Lower leg skin (tissue), 4 donors: ENCODE results near the gene NPHP3. TPM values are rescaled to one million over a fixed set of nuclear protein-coding genes. Genes with fewer than 3 reads are reported as not detected.

Source experiments
- DNase-seq, 2 donors: peaks; one replicate each; pipeline ENCODE4 v3.0.0-alpha.2; 2019; ENCODE audit warnings: low spot score in 2 of 2
- H3K4me3 ChIP-seq: fragments of 200-600 bp; sonication (generic); 2 replicates; pipeline ENCODE4 v1.5.1; 2017; ENCODE audit warnings: mild to moderate bottlenecking, low read depth; ENCODE audit not compliant: poor library complexity, severe bottlenecking
- POLR2A ChIP-seq, 2 donors: fragments of 450-650 bp; IDR thresholded peaks; one replicate each; pipeline ENCODE4 v1.6.1; 2016 to 2017; ENCODE audit warnings: antibody characterized with exemption in 2 of 2, mild to moderate bottlenecking in 1 of 2, moderate library complexity in 1 of 2
- WGBS, 2 donors: methylation state at CpG; one replicate each; pipeline ENCODE4 v1.1.5; 2018; 5-methylcytosine and 5-hydroxymethylcytosine counted together
- intact Hi-C: fragments of 100-400 bp; cut with DNase I; formaldehyde crosslinking; loops from one replicate; pipeline ENCODE4 v1.15.0; 2023; ENCODE audit warnings: low total_unique reads
- total RNA-seq, 4 donors: library from RNA; depleted of rRNA; stranded (reverse); fragments of >200 nt; gene quantifications; one replicate each; pipeline ENCODE4 v1.1.0, GENCODE V29; 2016
- TF ChIP-seq, protein P1 (sequence below), 3 donors: fragments of 450-650 bp; IDR thresholded peaks; one replicate each; pipeline ENCODE4 v1.5.1; 2016; ENCODE audit warnings: antibody characterized with exemption in 3 of 3, mild to moderate bottlenecking in 3 of 3, moderate library complexity in 2 of 3

Gene NPHP3
- total RNA-seq, 4 donors from 2014 or later = 16.3 to 37.1 (median 30.2) TPM

DNA sequence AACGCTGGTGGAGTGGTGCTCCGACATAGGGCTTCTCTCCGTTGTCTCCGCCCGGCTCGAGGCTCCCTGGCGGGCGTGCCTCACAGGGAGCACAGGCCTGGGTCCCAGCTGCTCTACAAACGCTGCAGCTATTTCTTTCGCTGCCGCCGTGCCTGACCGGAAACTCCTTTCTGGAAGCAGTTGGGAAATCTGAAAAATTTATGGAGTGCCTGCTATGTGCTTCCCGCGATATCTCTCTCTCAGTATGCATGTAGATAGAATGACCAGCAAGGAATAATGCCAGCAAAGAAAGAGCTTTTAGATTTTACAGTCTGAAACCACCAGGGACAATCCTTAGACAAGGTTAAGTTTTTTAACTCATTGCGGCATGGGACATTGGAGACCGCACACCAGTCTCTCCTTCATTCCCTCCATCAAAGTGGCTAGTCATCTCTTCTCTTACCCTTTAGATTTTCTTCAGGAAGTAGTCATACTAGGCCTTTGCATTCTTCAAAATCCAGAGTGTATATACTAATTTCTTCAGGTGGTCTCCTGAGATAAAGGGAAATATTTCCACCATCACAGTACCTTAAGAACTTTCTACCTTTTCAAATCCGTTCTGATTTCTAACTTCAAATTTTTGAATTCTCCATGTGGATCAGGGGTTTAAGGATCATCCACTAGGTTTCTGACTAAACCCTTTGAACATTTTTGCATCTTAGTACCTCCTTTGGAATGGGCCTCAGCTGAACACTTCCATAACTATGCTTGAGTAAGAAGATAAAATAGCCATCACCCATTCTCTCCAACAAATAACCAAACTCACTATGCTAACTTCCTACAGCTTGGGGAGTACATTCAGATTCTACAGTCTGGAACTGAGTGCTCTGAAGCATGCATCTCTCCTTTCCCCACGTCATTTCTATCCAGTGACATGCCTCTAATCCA lies 1.1 kb upstream of the NPHP3 start:
- WGBS, 2 donors = 11 to 14% methylated on average over 19 of the region's 19 CpGs
- DNase-seq = no peak
- intact Hi-C loops = no loop called here
- TF ChIP-seq, protein P1, sequence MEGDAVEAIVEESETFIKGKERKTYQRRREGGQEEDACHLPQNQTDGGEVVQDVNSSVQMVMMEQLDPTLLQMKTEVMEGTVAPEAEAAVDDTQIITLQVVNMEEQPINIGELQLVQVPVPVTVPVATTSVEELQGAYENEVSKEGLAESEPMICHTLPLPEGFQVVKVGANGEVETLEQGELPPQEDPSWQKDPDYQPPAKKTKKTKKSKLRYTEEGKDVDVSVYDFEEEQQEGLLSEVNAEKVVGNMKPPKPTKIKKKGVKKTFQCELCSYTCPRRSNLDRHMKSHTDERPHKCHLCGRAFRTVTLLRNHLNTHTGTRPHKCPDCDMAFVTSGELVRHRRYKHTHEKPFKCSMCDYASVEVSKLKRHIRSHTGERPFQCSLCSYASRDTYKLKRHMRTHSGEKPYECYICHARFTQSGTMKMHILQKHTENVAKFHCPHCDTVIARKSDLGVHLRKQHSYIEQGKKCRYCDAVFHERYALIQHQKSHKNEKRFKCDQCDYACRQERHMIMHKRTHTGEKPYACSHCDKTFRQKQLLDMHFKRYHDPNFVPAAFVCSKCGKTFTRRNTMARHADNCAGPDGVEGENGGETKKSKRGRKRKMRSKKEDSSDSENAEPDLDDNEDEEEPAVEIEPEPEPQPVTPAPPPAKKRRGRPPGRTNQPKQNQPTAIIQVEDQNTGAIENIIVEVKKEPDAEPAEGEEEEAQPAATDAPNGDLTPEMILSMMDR (IDR thresholded peaks at IDR 0.05) = no peak
- TF ChIP-seq POLR2A (IDR thresholded peaks at IDR 0.05) = no peak
- H3K4me3 ChIP-seq = peak overlapping the region; percentile 16

DNA sequence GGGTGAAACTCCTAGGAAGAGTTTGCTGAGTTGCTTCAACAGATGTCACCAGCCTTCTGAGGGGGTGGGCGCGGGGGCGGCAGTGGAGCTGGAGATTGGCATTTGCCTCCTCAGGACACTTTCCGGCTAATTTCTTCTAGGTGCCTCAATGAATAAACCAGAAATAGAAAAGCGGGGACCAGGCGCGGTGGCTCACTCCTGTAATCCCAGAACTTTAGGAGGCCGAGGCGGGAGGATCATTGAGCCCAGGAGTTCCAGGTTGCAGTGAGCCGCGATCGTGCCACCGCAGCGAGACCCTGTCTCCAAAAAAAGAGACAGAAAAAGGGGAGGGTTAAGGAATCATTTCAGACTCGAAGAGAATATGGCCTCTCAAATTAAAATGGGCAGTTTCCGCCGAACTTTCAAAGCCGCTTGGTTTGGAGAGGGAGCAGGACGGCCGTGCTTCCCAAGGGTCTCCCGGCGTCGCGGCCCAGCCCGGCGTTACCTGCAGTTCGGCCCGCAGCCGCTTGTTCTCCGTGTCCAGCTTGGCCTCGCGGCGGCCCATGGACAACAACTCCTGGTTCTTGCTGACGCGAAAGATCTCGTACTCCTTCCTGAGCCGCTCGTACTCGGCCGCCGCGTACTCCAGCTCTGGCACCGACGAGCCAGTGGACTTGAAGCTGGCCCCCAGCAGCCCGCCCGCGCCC lies 587 bp downstream of the NPHP3 start:
- TF ChIP-seq, protein P1 (IDR thresholded peaks at IDR 0.05) = no peak
- TF ChIP-seq POLR2A (IDR thresholded peaks at IDR 0.05) = no peak
- H3K4me3 ChIP-seq = peak overlapping the region; percentile 87
- 1 to 3% methylated on average over 44 to 47 of the region's 47 CpGs for WGBS, 2 donors
- peak; percentile 64 to 93 for DNase-seq
- intact Hi-C loops = no loop called here

DNA sequence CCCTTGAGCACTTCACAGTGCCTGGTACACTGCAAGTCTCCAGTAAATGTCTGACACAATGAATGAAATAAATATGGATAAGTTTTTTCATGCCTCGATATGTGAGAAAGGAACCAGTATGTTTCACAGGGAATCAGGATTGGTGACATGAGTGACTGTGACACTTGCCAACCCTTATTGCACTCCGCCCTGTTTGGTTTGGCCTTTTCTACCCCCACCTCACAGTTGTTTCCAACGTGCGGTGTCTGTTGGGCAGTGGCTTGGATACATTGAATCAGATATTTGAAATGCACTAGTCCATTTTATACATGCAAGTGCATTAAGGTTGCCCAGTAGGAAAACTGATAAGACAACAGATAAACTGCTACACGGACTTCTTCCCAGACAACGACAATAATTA lies 2.0 kb downstream of the NPHP3 start:
- DNase-seq = no peak
- intact Hi-C loops = no loop called here
- no peak for TF ChIP-seq POLR2A (IDR thresholded peaks at IDR 0.05)
- TF ChIP-seq, protein P1 (IDR thresholded peaks at IDR 0.05) = no peak
- no peak overlapping the region for H3K4me3 ChIP-seq
- 32 to 42% methylated on average over 6 of the region's 6 CpGs for WGBS, 2 donors

DNA sequence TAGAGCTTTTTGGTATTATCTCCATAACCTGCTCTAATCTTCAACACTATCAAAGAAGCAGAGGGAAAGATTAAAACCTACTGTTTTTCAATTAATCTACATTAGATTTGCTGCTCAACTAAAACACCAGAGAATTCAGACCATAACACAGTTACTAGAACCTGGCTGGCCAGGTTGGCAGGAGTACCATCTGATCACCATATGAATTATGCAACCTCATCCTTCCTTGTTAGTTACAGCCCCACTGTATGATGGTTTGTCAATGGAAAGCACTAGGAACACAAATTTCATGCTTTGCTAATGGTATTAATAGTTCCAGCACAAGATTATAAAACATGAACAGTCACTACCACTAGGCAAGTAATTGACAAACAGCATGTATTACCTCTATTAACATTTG lies 5.8 kb downstream of the NPHP3 start:
- no peak overlapping the region for H3K4me3 ChIP-seq
- no peak for DNase-seq
- TF ChIP-seq, protein P1 (IDR thresholded peaks at IDR 0.05) = no peak
- TF ChIP-seq POLR2A (IDR thresholded peaks at IDR 0.05) = no peak
- intact Hi-C loops = no loop called here

DNA sequence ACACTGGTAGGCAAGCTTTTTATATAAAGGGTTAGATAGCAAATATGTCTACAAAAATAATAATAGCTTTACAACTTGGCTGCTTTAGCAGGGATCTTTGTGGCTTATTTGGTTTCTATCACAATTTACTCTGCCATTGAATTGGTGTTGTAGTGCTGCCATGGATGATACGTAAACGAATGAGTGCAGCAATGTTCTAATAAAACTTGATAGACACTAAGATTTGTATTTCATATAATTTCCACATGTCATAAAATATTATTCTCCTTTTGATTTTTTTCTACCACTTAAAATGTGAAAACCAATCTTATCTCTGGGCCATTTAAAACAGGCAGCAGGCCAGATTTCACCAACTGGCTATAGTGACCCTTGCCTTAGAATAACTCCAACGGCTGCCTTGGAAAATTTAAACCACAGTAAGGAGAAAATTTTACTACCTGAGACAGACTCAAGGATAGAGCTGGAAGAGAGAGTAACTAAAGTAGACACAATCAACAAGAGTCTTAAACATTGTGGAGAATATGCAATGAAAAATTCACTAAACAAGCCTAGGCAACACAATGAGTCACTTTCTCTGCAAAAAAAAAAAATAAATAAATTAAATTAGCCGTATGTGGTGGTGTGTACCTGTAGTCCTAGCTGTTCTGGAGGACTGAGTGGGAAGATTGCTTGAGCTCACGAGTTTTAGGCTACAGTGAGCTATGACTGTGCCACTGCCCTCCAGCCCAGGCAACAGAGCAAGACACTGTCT lies 8.1 kb downstream of the NPHP3 start:
- intact Hi-C loops = no loop called here
- TF ChIP-seq, protein P1 (IDR thresholded peaks at IDR 0.05) = no peak
- no peak for TF ChIP-seq POLR2A (IDR thresholded peaks at IDR 0.05)
- 85 to 86% methylated on average over 5 of the region's 5 CpGs for WGBS, 2 donors
- no peak for DNase-seq
- H3K4me3 ChIP-seq = no peak overlapping the region
